ENCODE data around the gene NLGN1. TPM values are rescaled to one million over a fixed set of nuclear protein-coding genes. Genes with fewer than 3 reads are reported as not detected.
A peak's percentile ranks its signal among the peaks of the same experiment; 100 is the strongest.

The NLGN1 gene
- total and polyA plus RNA-seq, 9 of the 15 experiments (the other 6 are each of a cell fraction or from before 2014, with no cell fraction given) = under 0.01 to 0.01 TPM; not detected in 7

DNA sequence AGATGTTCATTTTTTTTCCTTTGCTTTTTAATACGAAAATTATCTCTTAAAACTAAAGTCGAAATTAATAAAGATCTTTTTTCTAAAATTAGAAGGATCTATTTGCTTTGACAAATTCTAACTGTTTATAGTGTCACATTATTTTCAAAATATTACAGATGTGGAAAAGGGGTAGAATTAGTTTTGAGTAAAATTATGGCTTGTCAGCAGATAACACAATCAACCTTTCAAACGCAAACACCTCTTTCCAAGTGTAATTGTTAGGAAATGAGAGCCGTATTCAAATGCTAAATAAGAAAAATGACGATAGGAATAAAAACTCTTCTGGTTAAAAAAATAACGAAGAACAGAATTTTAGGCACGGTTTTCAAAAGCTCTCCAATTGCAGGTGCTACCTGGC is 704.7 kb downstream of the NLGN1 start:
- no peaks in the 10 kb centered on the region for H3K4me1 ChIP-seq (replicated peaks in 1 of 2; ENCODE audit: control insufficient read depth in 2 of 2, insufficient read depth in 2 of 2, low read length in 2 of 2)
- H3K4me3 ChIP-seq = no peak overlapping the region
- no TSS peak for BruUV-seq (replicated peaks)
- in situ Hi-C loops (cut with MboI) (no loop called here), intact Hi-C loops (cut with micrococcal nuclease) (no loop called here)
- no peak overlapping the region for H3K4me2 ChIP-seq (ENCODE audit: insufficient read depth, low read length)
- CTCF ChIA-PET (ENCODE audit: low intra/inter-chr PET ratio) = no interaction called here
- DNase-seq (ENCODE audit: extremely low read depth in 1 of 4, low spot score in 3 of 4) (no peak), ATAC-seq (no peak), FAIRE-seq (no peak)
- H3K9me1 ChIP-seq (ENCODE audit: control insufficient read depth, insufficient read depth, low read length) = no peaks in the 10 kb centered on the region
- H3K27me3 ChIP-seq (ENCODE audit: control insufficient read depth in 2 of 2, insufficient read depth in 2 of 2, low read length in 2 of 2) = no peaks in the 10 kb centered on the region
- H3K79me2 ChIP-seq (ENCODE audit: control insufficient read depth, insufficient read depth, low read length) = no peaks in the 10 kb centered on the region
- H3K9me3 ChIP-seq (replicated peaks; ENCODE audit: control insufficient read depth, insufficient read depth, low read depth, low read length) = no peaks in the 10 kb centered on the region
- H3K36me3 ChIP-seq (ENCODE audit: control insufficient read depth, insufficient read depth, low read length) = no peaks in the 10 kb centered on the region
- POLR2A ChIA-PET = no interaction called here
- H3K27ac ChIP-seq (ENCODE audit: extremely low read depth, low read depth, low read length) = no peak overlapping the region
- TF ChIP-seq ZNF354B (CRISPR knock-in tag; IDR thresholded peaks at IDR 0.05) (no peak), MAFF (IDR thresholded peaks at IDR 0.05; ENCODE audit: low read length) (peak; percentile 1; the same call in 1 of the 2 replicates)
- no peak overlapping the region for H2AFZ ChIP-seq (ENCODE audit: low read depth, low read length)
- H4K20me1 ChIP-seq (replicated peaks; ENCODE audit: control insufficient read depth, insufficient read depth, low read length) = no peaks in the 10 kb centered on the region
- H3K9ac ChIP-seq (ENCODE audit: insufficient read depth in 1 of 2, low read depth in 2 of 2, low read length in 2 of 2) = no peak overlapping the region
- WGBS (ENCODE audit: insufficient coverage, low coverage, missing lambda C conversion rate) = 0% methylated on average over 7 of the region's 7 CpGs

- Histone ChIP-seq H3K9ac (ENCODE audit: insufficient read depth in 1 of 2, low read depth in 2 of 2, low read length in 2 of 2) (no peak overlapping the region), H3K9me1 (ENCODE audit: control insufficient read depth, insufficient read depth, low read length) (no peaks in the 10 kb centered on the region), H3K36me3 (ENCODE audit: control insufficient read depth, insufficient read depth, low read length) (no peaks in the 10 kb centered on the region), H3K27me3 (ENCODE audit: control insufficient read depth in 2 of 2, insufficient read depth in 2 of 2, low read length in 2 of 2) (no peaks in the 10 kb centered on the region), H3K27ac (ENCODE audit: extremely low read depth, low read depth, low read length) (no peak overlapping the region), H3K4me3 (no peak overlapping the region), H2AFZ (ENCODE audit: low read depth, low read length) (no peak overlapping the region), H3K79me2 (ENCODE audit: control insufficient read depth, insufficient read depth, low read length) (no peaks in the 10 kb centered on the region), H4K20me1 (replicated peaks; ENCODE audit: control insufficient read depth, insufficient read depth, low read length) (no peaks in the 10 kb centered on the region), H3K4me1 (replicated peaks in 1 of 2; ENCODE audit: control insufficient read depth in 2 of 2, insufficient read depth in 2 of 2, low read length in 2 of 2) (no peaks in the 10 kb centered on the region), H3K9me3 (replicated peaks; ENCODE audit: control insufficient read depth, insufficient read depth, low read depth, low read length) (no peaks in the 10 kb centered on the region), H3K4me2 (ENCODE audit: insufficient read depth, low read length) (no peak overlapping the region)
- no peak for DNase-seq (ENCODE audit: extremely low read depth in 1 of 4, low spot score in 3 of 4)
- ChIA-PET CTCF (ENCODE audit: low intra/inter-chr PET ratio) (no interaction called here), POLR2A (no interaction called here)
- in situ Hi-C loops (cut with MboI) = no loop called here
- WGBS (ENCODE audit: insufficient coverage, low coverage, missing lambda C conversion rate) = 2% methylated on average over 3 of the region's 3 CpGs
- no peak for ATAC-seq
- intact Hi-C loops (cut with micrococcal nuclease) = no loop called here
- no TSS peak for BruUV-seq (replicated peaks)
- no peak for FAIRE-seq
- TF ChIP-seq NFIC (IDR thresholded peaks at IDR 0.05) (no peak), ZNF785 (CRISPR knock-in tag; IDR thresholded peaks at IDR 0.05) (no peak), SIX5 (IDR thresholded peaks at IDR 0.05; ENCODE audit: borderline replicate concordance in 1 of 2, insufficient read depth in 1 of 2, low read depth in 1 of 2, low read length in 2 of 2) (no peak), ZKSCAN3 (CRISPR knock-in tag; IDR thresholded peaks at IDR 0.05) (no peak), TBL1XR1 (IDR thresholded peaks at IDR 0.05; ENCODE audit: low read length in 2 of 2) (no peak), WHSC1 (IDR thresholded peaks at IDR 0.05; ENCODE audit: low read length) (no peak), GABPA (tag; conservative IDR thresholded peaks at IDR 0.05; ENCODE audit: low read depth) (no peak), NFXL1 (CRISPR knock-in tag; IDR thresholded peaks at IDR 0.05) (no peak), CUX1 (CRISPR knock-in tag; IDR thresholded peaks at IDR 0.05) (no peak)
- TF ChIP-seq, protein P1, sequence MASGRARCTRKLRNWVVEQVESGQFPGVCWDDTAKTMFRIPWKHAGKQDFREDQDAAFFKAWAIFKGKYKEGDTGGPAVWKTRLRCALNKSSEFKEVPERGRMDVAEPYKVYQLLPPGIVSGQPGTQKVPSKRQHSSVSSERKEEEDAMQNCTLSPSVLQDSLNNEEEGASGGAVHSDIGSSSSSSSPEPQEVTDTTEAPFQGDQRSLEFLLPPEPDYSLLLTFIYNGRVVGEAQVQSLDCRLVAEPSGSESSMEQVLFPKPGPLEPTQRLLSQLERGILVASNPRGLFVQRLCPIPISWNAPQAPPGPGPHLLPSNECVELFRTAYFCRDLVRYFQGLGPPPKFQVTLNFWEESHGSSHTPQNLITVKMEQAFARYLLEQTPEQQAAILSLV (tag; IDR thresholded peaks at IDR 0.05) = no peak
Measured at GRCh38 chr3:174102866-174103265, 705.3 kb downstream of the NLGN1 start.
